ENCODE data around the gene SLC16A8. TPM values are rescaled to one million over a fixed set of nuclear protein-coding genes. Genes with fewer than 3 reads are reported as not detected.

SLC16A8 gene, protein sequence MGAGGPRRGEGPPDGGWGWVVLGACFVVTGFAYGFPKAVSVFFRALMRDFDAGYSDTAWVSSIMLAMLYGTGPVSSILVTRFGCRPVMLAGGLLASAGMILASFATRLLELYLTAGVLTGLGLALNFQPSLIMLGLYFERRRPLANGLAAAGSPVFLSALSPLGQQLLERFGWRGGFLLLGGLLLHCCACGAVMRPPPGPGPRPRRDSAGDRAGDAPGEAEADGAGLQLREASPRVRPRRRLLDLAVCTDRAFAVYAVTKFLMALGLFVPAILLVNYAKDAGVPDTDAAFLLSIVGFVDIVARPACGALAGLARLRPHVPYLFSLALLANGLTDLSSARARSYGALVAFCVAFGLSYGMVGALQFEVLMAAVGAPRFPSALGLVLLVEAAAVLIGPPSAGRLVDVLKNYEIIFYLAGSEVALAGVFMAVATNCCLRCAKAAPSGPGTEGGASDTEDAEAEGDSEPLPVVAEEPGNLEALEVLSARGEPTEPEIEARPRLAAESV
- 0.09 and 0.11 TPM in 2 replicates for total RNA-seq

DNA sequence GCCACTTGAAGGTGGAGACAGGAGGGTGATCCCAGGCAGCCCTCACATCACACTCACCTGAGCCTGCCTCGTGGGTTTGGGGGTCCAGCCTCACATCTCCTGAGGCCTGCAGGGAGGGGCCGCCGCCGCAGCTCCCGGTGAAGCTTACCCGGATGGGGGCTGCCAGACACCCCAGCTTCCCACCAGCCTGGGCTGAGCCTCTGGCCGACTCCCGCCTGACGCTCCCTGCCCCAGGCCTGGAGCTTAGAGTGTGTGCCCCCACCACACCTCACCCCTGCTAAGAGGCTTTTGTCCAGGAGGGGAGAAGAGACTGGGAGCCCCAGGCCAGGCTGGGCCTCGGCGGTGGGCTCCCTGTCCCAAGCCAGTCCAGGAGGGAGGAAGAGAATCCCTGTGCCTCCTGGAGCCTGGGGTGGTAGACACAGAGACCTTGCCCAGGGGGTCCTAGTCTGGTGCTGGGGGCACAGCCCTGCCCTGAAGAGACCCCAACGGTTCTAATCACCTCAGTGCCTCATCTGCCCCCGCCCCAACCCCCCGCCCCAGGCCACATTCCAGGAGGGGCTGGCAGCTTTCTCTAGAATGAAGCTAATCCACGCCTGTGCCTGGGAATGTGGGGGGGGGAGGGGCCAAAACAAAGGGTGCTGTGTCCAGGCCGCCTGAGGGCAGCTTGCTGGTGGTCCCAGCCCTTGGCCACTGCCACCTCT is at the start of gene SLC16A8:
TSS of gene SLC16A8 (minus strand) at position 254 of the 701 bp plus-strand sequence. CDS start 1,311 bp downstream, outside the sequence.

DNA sequence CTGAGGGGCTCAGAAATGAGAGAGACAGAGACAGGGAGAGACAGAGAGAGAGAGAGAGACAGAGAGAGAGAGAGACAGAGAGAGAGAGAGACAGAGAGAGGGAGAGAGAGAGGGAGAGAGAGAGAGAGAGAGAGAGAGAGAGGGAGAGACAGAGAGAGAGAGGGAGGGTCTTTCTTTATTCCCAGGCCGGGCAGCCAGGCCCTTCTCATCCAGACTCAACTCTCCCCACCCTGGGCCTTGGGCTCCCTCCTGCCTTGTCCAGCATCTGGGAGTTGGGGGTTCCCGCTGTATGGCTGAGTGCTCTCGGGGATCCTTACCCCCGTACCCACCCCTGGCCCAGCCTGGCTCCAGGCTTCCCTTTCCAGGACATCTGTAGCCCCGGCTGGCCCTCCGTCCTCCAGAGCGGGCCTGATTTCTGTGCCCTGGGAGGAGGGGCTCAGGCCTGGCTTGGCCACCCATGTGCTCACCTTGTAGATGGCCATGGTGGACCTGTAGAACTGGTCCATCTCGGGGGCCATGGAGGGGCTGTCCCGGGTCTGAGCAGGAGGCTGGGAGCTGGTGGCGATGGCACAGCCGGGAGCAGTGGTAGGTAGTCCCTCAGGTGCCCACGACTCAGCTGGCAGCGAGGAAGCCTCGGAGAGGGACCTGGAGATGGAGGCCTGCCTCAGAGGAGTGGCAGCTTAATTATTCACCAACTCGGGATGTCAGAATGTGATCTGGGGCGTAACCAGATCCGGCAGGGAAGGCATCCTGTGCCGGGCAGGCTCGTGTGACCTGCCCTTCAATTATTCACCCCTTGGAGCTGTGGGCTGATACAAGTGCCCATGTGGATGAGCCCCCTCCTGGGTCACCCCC is 26.3 kb upstream of the SLC16A8 start, which contains the start of gene BAIAP2L2:
TSS of gene BAIAP2L2 (minus strand) at position 677 of the 855 bp plus-strand sequence. CDS start at position 518, 159 bp downstream.

GRCh38 chr22:38056969-38057891 is 26.8 kb downstream of the SLC16A8 start, which contains the start of gene PICK1:
PICK1 (plus strand) TSS chr22:38057404; CDS start chr22:38057810, 406 bp downstream.

Other genes starting within 250 kb of the SLC16A8 start
- gene ANKRD54, start 239.8 kb downstream of the SLC16A8 start, total RNA-seq, result 16.5 and 16.7 TPM in 2 replicates
- 400 and 450 TPM in 2 replicates for gene EIF3L, start 234.8 kb downstream of the SLC16A8 start, total RNA-seq
- 26.3 and 29.0 TPM in 2 replicates for gene MICALL1, start 177.9 kb downstream of the SLC16A8 start, total RNA-seq
- gene C22orf23, start 130.6 kb downstream of the SLC16A8 start, total RNA-seq, result 0.09 and 0.22 TPM in 2 replicates
- 34.8 and 47.6 TPM in 2 replicates for gene POLR2F, start 130.5 kb downstream of the SLC16A8 start, total RNA-seq
- under 0.01 TPM in 1 of 2 replicates, not detected in the other for gene SOX10, start 99.6 kb downstream of the SLC16A8 start, total RNA-seq
- gene PICK1, start 26.8 kb downstream of the SLC16A8 start, total RNA-seq, result 4.5 and 8.1 TPM in 2 replicates
- 0.09 and 0.33 TPM in 2 replicates for gene BAIAP2L2, start 26.5 kb upstream of the SLC16A8 start, total RNA-seq
- 4.0 and 4.5 TPM in 2 replicates for gene PLA2G6, start 97.6 kb upstream of the SLC16A8 start, total RNA-seq
- 70.4 and 77.0 TPM in 2 replicates for gene MAFF, start 117.8 kb upstream of the SLC16A8 start, total RNA-seq
- 18.6 and 23.5 TPM in 2 replicates for gene TMEM184B, start 188.8 kb upstream of the SLC16A8 start, total RNA-seq
- gene CSNK1E, start 233.2 kb upstream of the SLC16A8 start, total RNA-seq, result 85.9 and 86.8 TPM in 2 replicates

All from dermis lymphatic vessel endothelial cell (primary cell).